ENCODE data around the gene COL8A1. TPM values are rescaled to one million over a fixed set of nuclear protein-coding genes. Genes with fewer than 3 reads are reported as not detected.

The COL8A1 gene
- total and polyA plus RNA-seq, 2 donors (not counting 1 experiment from before 2014, with no cell fraction given), result 0.12 TPM; not detected in 1

- no peaks in the 10 kb centered on the region for H3K4me1 Mint-ChIP-seq
- no peaks in the 10 kb centered on the region for H3K4me1 ChIP-seq (ENCODE audit: control insufficient read depth in 2 of 2, insufficient read depth in 2 of 2, low read length in 2 of 2)
- H3K27ac Mint-ChIP-seq, result no peak overlapping the region
- H3K27me3 Mint-ChIP-seq, result no peaks in the 10 kb centered on the region
- no peaks in the 10 kb centered on the region for H3K36me3 ChIP-seq (replicated peaks in 1 of 2; ENCODE audit: control extremely low read depth in 1 of 2, control insufficient read depth in 1 of 2, extremely low read depth in 1 of 2, insufficient read depth in 2 of 2, low read length in 1 of 2)
- DNase-seq, result no peak
- no peak overlapping the region for H3K27ac ChIP-seq (ENCODE audit: low read length in 2 of 2)
- peaks cover 0 to 4% (median 0%) of the 10 kb centered on the region in 3 donors for H3K9me3 ChIP-seq (ENCODE audit: control extremely low read depth in 1 of 3, control insufficient read depth in 2 of 3, insufficient read depth in 1 of 3, low read length in 2 of 3)
- no peaks in the 10 kb centered on the region for H3K27me3 ChIP-seq (replicated peaks in 1 of 4; ENCODE audit: control extremely low read depth in 1 of 4, control insufficient read depth in 3 of 4, insufficient read depth in 4 of 4, low read length in 3 of 4)
- TF ChIP-seq CTCF (IDR thresholded peaks at IDR 0.05), result no peak
- H2AFZ ChIP-seq (ENCODE audit: insufficient read depth, low read depth, low read length, poor library complexity, severe bottlenecking), result no peak overlapping the region
- no peaks in the 10 kb centered on the region for H4K20me1 ChIP-seq (ENCODE audit: control insufficient read depth, insufficient read depth, low read length, poor library complexity, severe bottlenecking)
- ChIA-PET CTCF (no interaction called here), POLR2A (no interaction called here)
- intact Hi-C loops (cut with micrococcal nuclease), result no loop called here
- ATAC-seq (ENCODE audit: low read depth), result no peak
- no CpG with 5 or more reads among the region's 2 CpGs for WGBS (ENCODE audit: insufficient coverage)
- no peak overlapping the region for H3K4me2 ChIP-seq (replicated peaks; ENCODE audit: low read depth, low read length, poor library complexity, severe bottlenecking)
- H3K4me3 Mint-ChIP-seq, result no peak overlapping the region
- H3K4me3 ChIP-seq (ENCODE audit: control extremely low read depth in 1 of 5, extremely low read depth in 1 of 5, insufficient read depth in 1 of 5, low read depth in 2 of 5, low read length in 4 of 5), result no peak overlapping the region
- no peak overlapping the region for H3K9ac ChIP-seq (ENCODE audit: low read length)
- H3K79me2 ChIP-seq (ENCODE audit: control insufficient read depth, insufficient read depth, low read length), result no peaks in the 10 kb centered on the region
- peaks cover under 1% of the 10 kb centered on the region for H3K9me3 Mint-ChIP-seq (ENCODE audit: insufficient read depth)
These were observed 17.4 kb upstream of the COL8A1 start for GRCh38 chr3:99620976-99621375.

- no peaks in the 10 kb centered on the region for H3K36me3 ChIP-seq (replicated peaks in 1 of 2; ENCODE audit: control extremely low read depth in 1 of 2, control insufficient read depth in 1 of 2, extremely low read depth in 1 of 2, insufficient read depth in 2 of 2, low read length in 1 of 2)
- H3K4me3 Mint-ChIP-seq, result no peak overlapping the region
- H3K4me3 ChIP-seq (ENCODE audit: control extremely low read depth in 1 of 5, extremely low read depth in 1 of 5, insufficient read depth in 1 of 5, low read depth in 2 of 5, low read length in 4 of 5), result no peak overlapping the region
- H3K9me3 Mint-ChIP-seq (ENCODE audit: insufficient read depth), result no peaks in the 10 kb centered on the region
- no peak overlapping the region for H3K27ac Mint-ChIP-seq
- TF ChIP-seq CTCF (IDR thresholded peaks at IDR 0.05) (no peak), EZH2 (IDR thresholded peaks at IDR 0.05; ENCODE audit: borderline replicate concordance, insufficient read depth, low read depth, low read length, poor library complexity, severe bottlenecking) (no peak)
- H3K79me2 ChIP-seq (ENCODE audit: control insufficient read depth, insufficient read depth, low read length), result no peaks in the 10 kb centered on the region
- no peaks in the 10 kb centered on the region for H3K4me1 ChIP-seq (ENCODE audit: control insufficient read depth in 2 of 2, insufficient read depth in 2 of 2, low read length in 2 of 2)
- intact Hi-C loops (cut with micrococcal nuclease), result no loop called here
- ATAC-seq (ENCODE audit: low read depth) (no peak), DNase-seq (no peak)
- no peak overlapping the region for H3K27ac ChIP-seq (ENCODE audit: low read length in 2 of 2)
- ChIA-PET POLR2A (no interaction called here), CTCF (no interaction called here)
- H3K9me3 ChIP-seq (ENCODE audit: control extremely low read depth in 1 of 3, control insufficient read depth in 2 of 3, insufficient read depth in 1 of 3, low read length in 2 of 3), result peaks cover 0 to 4% (median 0%) of the 10 kb centered on the region in 3 donors
- no peak overlapping the region for H2AFZ ChIP-seq (ENCODE audit: insufficient read depth, low read depth, low read length, poor library complexity, severe bottlenecking)
- no peak overlapping the region for H3K4me2 ChIP-seq (replicated peaks; ENCODE audit: low read depth, low read length, poor library complexity, severe bottlenecking)
- no peaks in the 10 kb centered on the region for H3K27me3 ChIP-seq (replicated peaks in 1 of 4; ENCODE audit: control extremely low read depth in 1 of 4, control insufficient read depth in 3 of 4, insufficient read depth in 4 of 4, low read length in 3 of 4)
- H3K27me3 Mint-ChIP-seq, result no peaks in the 10 kb centered on the region
- WGBS (ENCODE audit: insufficient coverage), result 88% methylated on average over 1 of the region's 2 CpGs
- no peaks in the 10 kb centered on the region for H4K20me1 ChIP-seq (ENCODE audit: control insufficient read depth, insufficient read depth, low read length, poor library complexity, severe bottlenecking)
- no peaks in the 10 kb centered on the region for H3K4me1 Mint-ChIP-seq
- H3K9ac ChIP-seq (ENCODE audit: low read length), result no peak overlapping the region
These were observed 13.7 kb upstream of the COL8A1 start for GRCh38 chr3:99624496-99625236.
